CD14-positive monocyte (primary cell): ENCODE data around the gene RCOR3. TPM values are rescaled to one million over a fixed set of nuclear protein-coding genes. Genes with fewer than 3 reads are reported as not detected.
A peak's percentile ranks its signal among the peaks of the same experiment; 100 is the strongest.

ENCODE experiments used
- DNase-seq, 3 donors: peaks; one replicate each; pipeline ENCODE4 v3.0.0-alpha.2; 2011 to 2022
- H2AFZ ChIP-seq: 2 replicates; pipeline ENCODE4 v1.6.0; 2012; ENCODE audit warnings: mild to moderate bottlenecking, low read depth, low read length, inconsistent platforms; ENCODE audit not compliant: insufficient read depth, poor library complexity, severe bottlenecking
- H3K27ac ChIP-seq, 2 donors: 1 replicate in 1 of 2; 2 replicates in 1 of 2; pipeline ENCODE4 v1.5.1; 2012 to 2013; ENCODE audit warnings: low read length in 2 of 2, control low read depth in 1 of 2, inconsistent platforms in 1 of 2, low read depth in 1 of 2, mild to moderate bottlenecking in 1 of 2
- H3K27me3 ChIP-seq, 2 donors: one replicate each; pipeline versions ENCODE4 v1.6.0 to v1.6.1; 2011 to 2013; ENCODE audit warnings: low read length in 2 of 2; ENCODE audit not compliant: control insufficient read depth in 2 of 2, insufficient read depth in 2 of 2
- H3K36me3 ChIP-seq, 2 donors: replicated peaks in 1 of 2; 1 replicate in 1 of 2; 2 replicates in 1 of 2; pipeline versions ENCODE4 v1.5.1 to v1.6.1; 2012 to 2013; ENCODE audit warnings: low read length in 2 of 2, control low read depth in 1 of 2, inconsistent platforms in 1 of 2, mild to moderate bottlenecking in 1 of 2; ENCODE audit not compliant: insufficient read depth in 2 of 2, control insufficient read depth in 1 of 2
- H3K4me1 ChIP-seq, 2 donors: 1 replicate in 1 of 2; 2 replicates in 1 of 2; pipeline versions ENCODE4 v1.5.1 to v1.6.1; 2012 to 2013; ENCODE audit warnings: low read length in 2 of 2, control low read depth in 1 of 2, inconsistent platforms in 1 of 2, mild to moderate bottlenecking in 1 of 2, moderate library complexity in 1 of 2; ENCODE audit not compliant: insufficient read depth in 2 of 2, control insufficient read depth in 1 of 2
- H3K4me2 ChIP-seq: replicated peaks from 2 replicates; pipeline ENCODE3; 2012; ENCODE audit warnings: low read length, moderate library complexity, mild to moderate bottlenecking; ENCODE audit not compliant: poor library complexity, severe bottlenecking; ENCODE audit errors: extremely low read depth
- H3K4me3 ChIP-seq, 3 experiments: fragments of 200-600 bp in 1 of 3; sonication (generic) in 1 of 3; replicated peaks in 1 of 3; 1 replicate in 2 of 3; 2 replicates in 1 of 3; pipeline ENCODE4 v1.5.1; 2011 to 2013; ENCODE audit warnings: low read length in 3 of 3, mild to moderate bottlenecking in 3 of 3, control low read depth in 2 of 3, low read depth in 2 of 3, inconsistent platforms in 1 of 3, moderate library complexity in 1 of 3
- H3K79me2 ChIP-seq: 2 replicates; pipeline ENCODE4 v1.6.0; 2012; ENCODE audit warnings: mild to moderate bottlenecking, control low read depth, inconsistent platforms, low read length, moderate library complexity; ENCODE audit not compliant: insufficient read depth
- H3K9ac ChIP-seq: 2 replicates; pipeline ENCODE4 v1.6.0; 2017; ENCODE audit warnings: low read length, mild to moderate bottlenecking; ENCODE audit not compliant: insufficient read depth, poor library complexity, severe bottlenecking
- H3K9me3 ChIP-seq, 2 donors: replicated peaks in 1 of 2; 1 replicate in 1 of 2; 2 replicates in 1 of 2; pipeline versions ENCODE4 v1.5.1 to v1.6.1; 2012 to 2013; ENCODE audit warnings: low read length in 2 of 2, control low read depth in 1 of 2; ENCODE audit not compliant: control insufficient read depth in 1 of 2, insufficient read depth in 1 of 2
- H4K20me1 ChIP-seq: 2 replicates; pipeline ENCODE4 v1.6.0; 2012; ENCODE audit warnings: mild to moderate bottlenecking, low read length, control low read depth, moderate library complexity; ENCODE audit not compliant: insufficient read depth
- H3K27ac Mint-ChIP-seq, 7 donors: one replicate each; pipeline ENCODE4 v1.8.0; 2020; ENCODE audit warnings: mild to moderate bottlenecking in 7 of 7, mixed read lengths in 7 of 7, moderate library complexity in 6 of 7, inconsistent platforms in 2 of 7
- H3K27me3 Mint-ChIP-seq, 3 donors: one replicate each; pipeline ENCODE4 v1.8.0; 2021 to 2022; ENCODE audit warnings: low read depth in 3 of 3, mild to moderate bottlenecking in 3 of 3, mixed read lengths in 3 of 3, moderate library complexity in 3 of 3, inconsistent platforms in 1 of 3
- H3K36me3 Mint-ChIP-seq, 2 donors: one replicate each; pipeline ENCODE4 v1.8.0; 2020; ENCODE audit warnings: mixed read lengths in 2 of 2, inconsistent platforms in 1 of 2, mild to moderate bottlenecking in 1 of 2
- H3K4me1 Mint-ChIP-seq: one replicate; pipeline ENCODE4 v1.8.0; 2020; ENCODE audit warnings: mild to moderate bottlenecking, mixed read lengths
- H3K4me3 Mint-ChIP-seq, 2 donors: one replicate each; pipeline ENCODE4 v1.8.0; 2020; ENCODE audit warnings: mild to moderate bottlenecking in 2 of 2, mixed read lengths in 2 of 2, moderate library complexity in 1 of 2
- H3K9me3 Mint-ChIP-seq, 7 donors: one replicate each; pipeline ENCODE4 v1.8.0; 2020 to 2022; ENCODE audit warnings: mixed read lengths in 7 of 7, mild to moderate bottlenecking in 6 of 7, moderate library complexity in 6 of 7, inconsistent platforms in 2 of 7
- WGBS: methylation state at CpG from one replicate; pipeline ENCODE4 v1.1.5; 2013; ENCODE audit warnings: missing lambda C conversion rate; ENCODE audit not compliant: insufficient coverage; 5-methylcytosine and 5-hydroxymethylcytosine counted together
- intact Hi-C, 2 donors: fragments of 100-400 bp; cut with micrococcal nuclease; formaldehyde crosslinking; loops; one replicate each; pipeline versions ENCODE4 v1.15.0 to v1.15.1; 2023
- polyA plus RNA-seq, 3 donors: library from polyadenylated mRNA; depleted of rRNA in 1 of 3; unstranded in 2 of 3; stranded (reverse) in 1 of 3; fragments of 300-500 nt in 2 of 3; fragments of >200 nt in 1 of 3; fragmentation: Illumina TruSeq in 2 of 3; gene quantifications; 1 replicate in 2 of 3; 2 replicates in 1 of 3; pipeline ENCODE4 v1.2.3, GENCODE V29; 2012 to 2021
- TF ChIP-seq, protein P1 (sequence below): fragments of 200-600 bp; IDR thresholded peaks from one replicate; pipeline ENCODE4 v1.8.0; 2022; ENCODE audit warnings: antibody characterized with exemption, mild to moderate bottlenecking

Gene RCOR3
- polyA plus RNA-seq, 3 donors: 14.5 to 46.5 (median 21.6) TPM

DNA sequence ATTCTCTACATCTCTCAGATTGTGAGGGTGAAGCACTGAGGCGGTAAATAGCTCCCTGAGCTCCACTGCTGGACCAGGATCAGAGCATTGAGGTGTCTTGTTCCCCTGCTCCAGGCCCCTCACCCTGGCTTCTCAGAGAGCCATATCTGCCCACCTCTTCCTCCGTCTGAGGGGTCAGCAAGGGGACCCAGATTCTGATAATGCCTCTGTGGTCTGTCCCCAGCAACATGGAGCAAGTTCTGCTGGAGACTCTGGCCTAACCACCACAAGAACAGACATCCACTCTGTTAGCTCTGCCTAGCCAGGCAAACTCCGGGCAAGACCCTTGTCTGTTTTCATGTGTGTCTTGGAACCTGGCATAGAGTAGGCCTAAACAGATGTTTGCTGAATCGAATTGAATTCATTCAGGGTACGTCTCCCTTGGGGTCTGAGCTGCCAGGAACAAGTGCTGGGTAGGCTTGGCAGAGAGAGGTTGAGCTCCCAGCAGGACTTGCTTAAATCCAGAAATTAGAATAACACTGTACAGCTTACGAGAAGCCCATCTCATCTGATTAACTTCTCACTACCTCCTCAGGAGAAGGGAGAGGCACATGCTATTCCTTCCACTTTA lies 69.8 kb downstream of the RCOR3 start:
- Histone ChIP-seq H3K4me3 (no peak overlapping the region), H3K36me3 (no peaks in the 10 kb centered on the region), H2AFZ (no peak overlapping the region), H3K4me2 (no peak overlapping the region), H3K9ac (no peak overlapping the region), H3K27ac (no peak overlapping the region), H3K27me3 (no peaks in the 10 kb centered on the region), H3K9me3 (no peaks in the 10 kb centered on the region), H3K79me2 (no peaks in the 10 kb centered on the region), H4K20me1 (no peaks in the 10 kb centered on the region), H3K4me1 (peaks cover 11 to 12% of the 10 kb centered on the region in 2 donors)
- intact Hi-C loops: loop anchor here in 1 of 2 donors (10.0 kb wide), 1 partner anchor 146 kb away; no protein-coding TSS in a partner anchor
- peaks cover 0 to 2% (median 0%) of the 10 kb centered on the region in 7 donors for H3K9me3 Mint-ChIP-seq
- TF ChIP-seq, protein P1, sequence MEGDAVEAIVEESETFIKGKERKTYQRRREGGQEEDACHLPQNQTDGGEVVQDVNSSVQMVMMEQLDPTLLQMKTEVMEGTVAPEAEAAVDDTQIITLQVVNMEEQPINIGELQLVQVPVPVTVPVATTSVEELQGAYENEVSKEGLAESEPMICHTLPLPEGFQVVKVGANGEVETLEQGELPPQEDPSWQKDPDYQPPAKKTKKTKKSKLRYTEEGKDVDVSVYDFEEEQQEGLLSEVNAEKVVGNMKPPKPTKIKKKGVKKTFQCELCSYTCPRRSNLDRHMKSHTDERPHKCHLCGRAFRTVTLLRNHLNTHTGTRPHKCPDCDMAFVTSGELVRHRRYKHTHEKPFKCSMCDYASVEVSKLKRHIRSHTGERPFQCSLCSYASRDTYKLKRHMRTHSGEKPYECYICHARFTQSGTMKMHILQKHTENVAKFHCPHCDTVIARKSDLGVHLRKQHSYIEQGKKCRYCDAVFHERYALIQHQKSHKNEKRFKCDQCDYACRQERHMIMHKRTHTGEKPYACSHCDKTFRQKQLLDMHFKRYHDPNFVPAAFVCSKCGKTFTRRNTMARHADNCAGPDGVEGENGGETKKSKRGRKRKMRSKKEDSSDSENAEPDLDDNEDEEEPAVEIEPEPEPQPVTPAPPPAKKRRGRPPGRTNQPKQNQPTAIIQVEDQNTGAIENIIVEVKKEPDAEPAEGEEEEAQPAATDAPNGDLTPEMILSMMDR: no peak
- H3K27me3 Mint-ChIP-seq: peaks cover 11 to 25% (median 23%) of the 10 kb centered on the region in 3 donors
- H3K4me3 Mint-ChIP-seq: no peak overlapping the region
- peaks cover 29% of the 10 kb centered on the region for H3K4me1 Mint-ChIP-seq
- DNase-seq: no peak
- 100% methylated on average over 2 of the region's 6 CpGs for WGBS
- H3K36me3 Mint-ChIP-seq: peaks cover 0 to 1% of the 10 kb centered on the region in 2 donors
- peak overlapping the region in 2 of 7 donors; percentile 26 to 82 for H3K27ac Mint-ChIP-seq

DNA sequence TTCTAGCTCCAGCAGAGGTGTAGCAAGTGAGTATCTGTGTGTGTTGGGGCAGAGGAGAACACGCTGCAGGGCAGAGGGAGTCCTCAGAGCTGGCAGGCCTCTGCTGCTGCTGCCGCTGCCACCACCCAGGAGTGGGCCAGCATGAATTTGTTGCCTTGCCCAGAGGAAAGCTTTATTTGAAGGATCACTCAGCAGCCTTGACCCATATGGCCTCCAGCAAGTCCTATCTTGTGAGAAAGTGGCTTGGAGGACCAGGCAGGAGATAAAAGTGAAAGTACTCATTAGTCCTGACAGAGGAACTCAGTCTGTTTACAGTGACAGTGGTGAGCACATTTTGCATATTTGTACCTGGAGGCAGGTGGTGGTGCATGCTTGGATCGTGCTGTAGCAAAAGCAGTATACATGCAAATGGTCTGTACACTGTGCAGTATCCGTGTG lies 70.6 kb downstream of the RCOR3 start:
- no peak overlapping the region for H3K4me2 ChIP-seq

More for the DNA sequence above, 70.6 kb downstream of the RCOR3 start:
- Histone ChIP-seq H3K27ac (no peak overlapping the region), H4K20me1 (no peaks in the 10 kb centered on the region), H3K4me3 (no peak overlapping the region), H3K9ac (no peak overlapping the region), H3K36me3 (no peaks in the 10 kb centered on the region), H3K4me1 (peaks cover 11 to 12% of the 10 kb centered on the region in 2 donors), H3K9me3 (no peaks in the 10 kb centered on the region), H3K79me2 (no peaks in the 10 kb centered on the region), H2AFZ (no peak overlapping the region), H3K27me3 (no peaks in the 10 kb centered on the region)
- H3K4me1 Mint-ChIP-seq: peaks cover 29% of the 10 kb centered on the region
- TF ChIP-seq, protein P1: no peak
- peaks cover 11 to 25% (median 21%) of the 10 kb centered on the region in 3 donors for H3K27me3 Mint-ChIP-seq
- H3K9me3 Mint-ChIP-seq: peaks cover 0 to 2% (median 0%) of the 10 kb centered on the region in 7 donors
- intact Hi-C loops: loop anchor here (5.0 to 10.0 kb wide), 2 partner anchors 145 to 148 kb away; no protein-coding TSS in a partner anchor
- 72% methylated on average over 4 of the region's 4 CpGs for WGBS
- H3K27ac Mint-ChIP-seq: peak overlapping the region in 2 of 7 donors; percentile 10 to 70
- peaks cover 0 to 1% of the 10 kb centered on the region in 2 donors for H3K36me3 Mint-ChIP-seq
- no peak for DNase-seq
- peak overlapping the region in 1 of 2 donors; percentile 7 for H3K4me3 Mint-ChIP-seq
